DMS53 (cell line): ENCODE data around the gene TUSC2.

Source experiments
- DNase-seq: peaks from one replicate; lab custom pipeline; 2025; lab: John Stamatoyannopoulos, UW

The TUSC2 gene

DNA sequence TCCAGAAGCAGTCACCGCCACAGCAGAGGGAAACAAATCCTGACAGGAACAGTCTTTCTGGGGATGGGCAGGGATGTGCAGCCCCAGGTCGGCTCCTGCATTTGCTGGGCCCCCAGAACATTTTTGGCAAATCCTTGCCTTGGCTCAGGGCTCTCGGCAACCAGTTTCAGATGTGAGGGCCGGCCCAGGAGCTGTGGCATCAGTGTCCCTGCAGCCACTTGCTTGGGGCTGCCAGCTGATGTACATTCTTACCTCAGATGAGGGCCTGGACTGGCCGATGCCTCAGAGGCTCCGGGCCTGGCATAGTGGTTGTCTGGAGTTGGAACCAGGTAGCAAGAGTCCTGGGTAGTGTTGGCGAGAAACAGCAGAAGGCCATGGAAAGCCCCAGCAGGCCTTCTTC, 26.8 kb upstream of the TUSC2 start:
- no peak for DNase-seq

DNA sequence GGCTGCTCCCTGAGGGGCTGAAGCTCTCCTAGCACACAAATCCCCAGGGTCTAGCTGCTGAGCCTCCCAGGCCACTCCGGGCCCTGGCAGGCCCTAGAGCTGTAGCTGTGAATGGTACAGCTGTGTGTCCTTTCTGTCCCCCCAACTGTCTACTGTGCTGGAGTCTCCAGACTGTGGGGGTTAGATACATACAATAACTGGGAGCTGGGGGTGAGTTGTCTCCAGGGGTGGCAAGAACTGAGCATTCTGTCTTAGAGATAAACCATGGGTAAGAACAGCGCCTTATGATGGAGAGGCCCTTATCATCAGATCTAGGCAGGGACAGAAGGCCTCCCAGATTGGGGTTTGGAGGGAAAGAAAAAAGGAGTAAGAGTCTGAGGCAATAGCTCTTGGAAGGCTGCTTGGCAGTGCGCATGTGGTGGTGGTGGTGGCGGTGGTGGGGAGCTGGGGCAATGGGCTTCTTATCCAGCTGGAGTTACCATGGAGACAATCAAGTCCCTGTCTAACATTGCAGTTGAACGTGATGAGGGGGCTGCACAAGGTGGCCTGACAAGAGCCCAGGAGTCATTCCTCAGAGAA, 26.3 kb upstream of the TUSC2 start:
- DNase-seq, result no peak

DNA sequence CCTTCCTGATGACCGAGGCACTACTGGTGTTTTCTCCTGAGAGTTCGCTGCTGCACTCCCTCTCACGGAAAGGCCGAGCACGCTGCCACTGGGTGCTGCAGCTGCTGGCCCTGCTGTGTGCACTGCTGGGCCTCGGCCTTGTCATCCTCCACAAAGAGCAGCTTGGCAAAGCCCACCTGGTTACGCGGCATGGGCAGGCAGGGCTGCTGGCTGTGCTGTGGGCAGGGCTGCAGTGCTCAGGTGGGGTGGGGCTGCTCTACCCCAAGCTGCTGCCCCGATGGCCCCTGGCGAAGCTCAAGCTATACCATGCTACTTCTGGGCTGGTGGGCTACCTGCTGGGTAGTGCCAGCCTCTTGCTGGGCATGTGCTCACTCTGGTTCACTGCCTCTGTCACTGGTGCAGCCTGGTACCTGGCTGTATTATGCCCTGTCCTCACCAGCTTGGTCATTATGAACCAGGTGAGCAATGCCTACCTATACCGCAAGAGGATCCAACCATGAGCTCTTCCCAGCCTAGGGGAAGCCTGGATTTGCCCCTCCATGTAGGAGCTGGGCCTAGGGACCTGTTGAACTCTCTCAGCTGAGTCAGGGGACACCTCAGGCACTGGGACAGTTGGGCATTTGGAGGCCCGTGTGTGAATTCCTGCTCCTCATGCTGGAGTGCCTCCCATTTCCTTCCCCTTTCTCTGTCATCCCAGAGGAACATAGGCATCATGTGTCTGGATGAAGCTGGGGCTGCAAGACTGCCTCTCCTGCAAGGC, 25.4 kb upstream of the TUSC2 start:
- no peak for DNase-seq

DNA sequence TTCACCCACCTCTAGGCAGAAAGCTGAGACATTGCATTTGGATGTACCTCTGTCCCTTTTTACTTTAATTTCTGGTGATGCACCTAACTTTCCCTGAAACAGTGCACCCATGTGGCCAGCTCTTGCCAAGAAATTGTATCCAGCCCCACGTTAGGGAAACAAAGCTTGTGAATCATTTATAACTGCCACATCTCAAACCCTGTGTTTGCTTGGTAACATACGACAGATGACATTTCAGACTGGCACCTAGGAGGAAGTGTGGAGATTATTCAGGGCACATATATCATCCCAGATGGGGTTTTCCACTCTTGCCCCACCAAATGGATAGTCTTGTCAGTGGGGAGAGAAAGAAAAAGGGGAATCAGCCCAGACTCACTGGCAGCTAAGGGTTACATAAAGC, 24.8 kb upstream of the TUSC2 start:
- DNase-seq, result peak; percentile 42

DNA sequence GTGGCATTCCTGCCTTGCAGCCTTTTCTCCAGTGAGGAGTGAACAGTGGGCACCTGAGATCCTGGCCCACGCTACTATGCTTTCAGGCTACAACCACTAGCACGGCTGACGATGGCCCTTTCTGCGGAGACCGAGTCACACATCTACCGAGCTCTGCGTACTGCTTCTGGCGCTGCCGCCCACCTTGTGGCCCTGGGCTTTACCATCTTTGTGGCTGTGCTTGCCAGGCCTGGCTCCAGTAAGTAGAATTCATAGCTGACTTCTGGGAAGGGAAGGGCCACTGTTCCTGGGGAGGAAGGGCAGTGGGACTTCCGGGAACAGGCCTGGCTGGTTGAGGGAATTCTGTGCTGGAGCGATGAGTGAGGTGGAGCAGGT, 23.3 kb upstream of the TUSC2 start:
- no peak for DNase-seq

DNA sequence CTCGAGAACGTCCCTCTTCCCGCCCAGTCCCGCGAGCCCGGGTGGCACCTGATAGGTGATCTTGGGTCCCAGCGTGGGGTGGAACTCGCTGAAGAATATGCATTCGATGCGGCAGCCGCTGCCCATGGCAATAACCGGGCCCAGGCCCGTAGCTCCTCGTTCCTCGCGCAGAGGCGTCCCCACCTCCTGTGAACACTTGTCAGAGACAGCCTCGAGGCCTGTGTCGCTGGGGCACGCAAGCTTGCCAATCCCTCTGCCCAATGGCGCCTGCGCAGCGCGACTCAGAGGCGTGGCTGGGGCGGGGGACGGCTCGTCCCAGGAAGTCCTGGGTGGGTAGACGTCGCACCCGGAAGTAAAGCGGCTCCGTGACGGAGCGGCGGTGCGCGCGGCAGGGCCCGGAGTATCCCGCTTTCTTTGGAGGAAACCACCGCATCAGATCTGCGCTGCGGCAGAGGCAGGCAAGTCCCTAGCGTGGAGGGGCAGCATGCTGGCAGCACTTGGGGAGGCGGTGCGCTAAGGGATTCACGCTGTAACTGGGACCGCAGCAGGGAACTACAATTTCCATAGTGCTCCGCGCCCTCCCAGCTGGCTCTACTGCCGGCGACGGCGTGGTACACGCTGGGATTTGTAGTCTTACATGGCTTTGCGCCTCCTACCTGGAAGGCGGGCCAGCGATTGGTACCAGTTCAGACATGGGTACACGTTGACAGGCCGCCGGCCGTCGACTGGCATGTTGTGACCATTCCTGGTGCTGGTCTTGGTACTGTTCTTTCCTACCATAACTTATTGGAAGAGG, 22.7 kb upstream of the TUSC2 start, which contains the start of the genes CYB561D2 and NPRL2:
TSS of gene CYB561D2 (plus strand) at position 336 of the 796 bp plus-strand sequence. CDS start 572 bp downstream, outside the sequence.
TSS of gene NPRL2 (minus strand) at position 249 of the 796 bp plus-strand sequence. CDS start at position 126, 123 bp downstream.
- peak; percentile 88 for DNase-seq

DNA sequence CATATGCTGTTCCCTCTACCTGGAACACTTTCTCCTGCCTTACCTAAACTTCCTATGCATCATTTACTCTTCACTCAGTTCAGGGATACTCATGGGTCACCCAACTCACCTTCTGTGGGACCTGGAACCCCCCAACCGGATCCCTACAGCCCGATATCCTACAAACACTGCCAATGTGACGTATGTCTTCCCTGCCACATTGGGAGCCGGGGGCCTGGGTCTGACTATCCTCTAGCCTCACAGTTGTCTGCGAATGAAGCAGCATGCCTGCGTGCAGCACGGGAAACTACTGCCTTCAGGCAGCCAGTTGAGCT, 22.1 kb upstream of the TUSC2 start:
- DNase-seq, result no peak

DNA sequence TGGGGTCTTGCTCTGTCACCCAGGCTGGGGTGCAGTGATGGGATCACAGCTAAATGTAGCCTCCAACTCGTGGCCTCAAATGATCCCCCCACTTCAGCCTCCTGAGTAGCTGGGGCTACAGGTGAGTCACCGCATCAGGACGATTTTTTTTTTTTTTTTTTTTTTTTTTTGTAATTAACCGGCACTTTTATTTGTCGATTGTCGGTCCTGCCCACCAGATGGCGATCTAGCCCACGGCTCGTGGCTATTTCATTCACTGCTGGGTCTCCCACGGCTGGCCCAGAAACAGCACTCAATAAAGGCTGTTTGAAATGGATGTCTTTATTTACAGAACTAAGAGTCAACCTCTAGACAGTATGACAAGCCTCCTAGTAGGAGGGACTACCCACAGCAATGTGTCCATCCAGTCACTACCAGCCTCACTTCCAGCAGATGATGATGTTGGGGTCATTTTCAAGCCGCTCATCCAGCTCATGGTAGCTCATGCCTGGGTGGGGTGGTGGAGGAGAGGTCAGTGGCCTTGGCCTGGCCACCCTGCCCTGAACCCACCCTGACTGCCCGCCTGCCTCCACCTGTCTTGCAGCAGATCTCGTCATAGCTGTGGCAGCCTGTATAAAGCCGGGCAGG, 19.3 kb upstream of the TUSC2 start:
- peak; percentile 81 for DNase-seq

DNA sequence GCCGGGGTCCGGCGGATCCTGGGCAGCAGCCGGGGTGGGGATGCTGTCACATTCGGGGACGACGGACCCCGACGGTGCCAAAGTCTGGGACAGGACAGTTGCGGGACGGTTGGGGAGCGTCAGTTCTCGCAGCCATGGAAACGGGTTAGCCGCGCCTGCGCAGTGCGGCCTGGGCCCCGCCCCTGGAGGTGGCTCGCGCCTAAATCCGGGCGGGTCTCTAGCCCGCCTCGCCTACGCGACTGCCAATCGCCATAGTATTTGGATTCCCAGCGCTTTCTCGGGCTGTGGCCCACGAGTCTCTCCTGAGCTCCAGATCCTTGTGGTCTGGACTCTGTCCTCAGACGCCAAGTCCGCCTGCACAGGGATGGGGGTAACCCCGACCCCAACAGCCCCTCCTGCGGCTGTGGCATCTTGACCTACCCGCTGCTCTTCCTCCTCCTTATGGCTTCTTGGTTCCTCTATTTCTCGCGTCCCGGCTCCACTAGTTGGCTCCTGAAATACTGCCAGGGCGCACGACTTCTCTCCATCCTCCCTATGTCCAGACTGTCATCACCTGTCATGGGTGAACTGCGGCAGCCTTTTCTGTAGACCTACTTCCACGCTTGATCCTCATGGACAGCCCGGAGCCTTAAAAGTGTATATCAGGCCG, 17.7 kb upstream of the TUSC2 start, which contains the start of gene ZMYND10:
TSS of gene ZMYND10 (minus strand) at position 147 of the 649 bp plus-strand sequence. CDS start 153 bp downstream, outside the sequence.
- no peak for DNase-seq

DNA sequence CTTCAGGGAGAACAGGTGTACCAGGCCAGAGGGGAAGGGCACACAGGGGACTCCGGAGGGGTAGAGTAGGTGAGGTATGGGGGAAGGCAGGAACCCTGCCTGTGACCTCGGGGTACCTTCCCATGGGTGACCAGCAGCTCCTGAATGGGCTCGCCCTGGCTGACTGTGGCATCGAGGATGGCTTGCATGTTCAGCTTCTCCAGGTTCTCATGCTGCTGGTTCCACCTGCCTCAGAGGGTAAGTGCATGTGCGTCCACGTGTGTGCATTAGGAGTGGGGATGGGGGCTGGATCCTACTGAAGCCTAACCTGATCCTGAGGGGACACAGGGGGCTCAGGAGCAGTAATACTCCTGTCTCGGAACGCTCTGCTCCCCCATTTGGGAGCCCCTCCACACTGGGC, 17.0 kb upstream of the TUSC2 start:
- DNase-seq, result no peak

DNA sequence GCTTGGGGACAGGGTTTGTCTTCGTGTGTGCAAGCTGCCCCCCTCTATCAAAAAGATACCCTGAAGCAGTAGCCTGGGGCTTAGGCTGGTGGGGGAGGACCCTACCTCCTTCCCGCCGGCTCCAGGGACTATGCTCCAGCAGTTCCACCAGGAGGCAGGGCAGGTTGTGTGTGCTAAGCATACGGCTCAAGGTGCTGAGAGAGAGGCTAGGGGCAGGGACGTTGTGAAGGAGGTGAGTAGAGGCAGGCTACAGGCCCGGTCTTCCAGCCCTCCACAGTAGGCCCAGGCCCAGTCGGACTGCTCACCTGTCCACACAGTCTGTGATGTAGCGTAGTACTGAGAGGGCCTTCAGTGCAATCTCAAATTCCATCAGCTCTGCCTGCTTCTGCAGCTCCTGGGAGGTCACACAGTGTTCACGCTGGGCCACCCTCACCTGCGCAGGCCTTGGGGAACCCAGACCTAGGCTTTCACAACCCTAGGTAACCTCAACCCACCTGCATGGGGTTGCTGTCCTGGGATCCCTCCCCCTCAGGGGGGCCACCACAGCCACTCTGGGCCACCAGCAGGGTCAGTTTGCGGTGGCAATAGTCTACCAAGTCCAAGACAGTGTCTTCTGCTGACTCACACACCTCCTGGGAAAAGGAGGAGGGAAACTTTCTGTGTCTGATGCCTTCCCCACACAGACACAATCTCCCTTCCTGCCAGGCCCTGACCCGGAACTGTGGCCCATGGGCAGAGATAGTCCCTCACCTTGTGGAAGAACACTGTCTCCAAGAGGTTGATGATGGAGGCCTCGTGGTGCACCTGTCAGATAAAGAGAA, 15.0 kb upstream of the TUSC2 start:
- DNase-seq, result no peak

DNA sequence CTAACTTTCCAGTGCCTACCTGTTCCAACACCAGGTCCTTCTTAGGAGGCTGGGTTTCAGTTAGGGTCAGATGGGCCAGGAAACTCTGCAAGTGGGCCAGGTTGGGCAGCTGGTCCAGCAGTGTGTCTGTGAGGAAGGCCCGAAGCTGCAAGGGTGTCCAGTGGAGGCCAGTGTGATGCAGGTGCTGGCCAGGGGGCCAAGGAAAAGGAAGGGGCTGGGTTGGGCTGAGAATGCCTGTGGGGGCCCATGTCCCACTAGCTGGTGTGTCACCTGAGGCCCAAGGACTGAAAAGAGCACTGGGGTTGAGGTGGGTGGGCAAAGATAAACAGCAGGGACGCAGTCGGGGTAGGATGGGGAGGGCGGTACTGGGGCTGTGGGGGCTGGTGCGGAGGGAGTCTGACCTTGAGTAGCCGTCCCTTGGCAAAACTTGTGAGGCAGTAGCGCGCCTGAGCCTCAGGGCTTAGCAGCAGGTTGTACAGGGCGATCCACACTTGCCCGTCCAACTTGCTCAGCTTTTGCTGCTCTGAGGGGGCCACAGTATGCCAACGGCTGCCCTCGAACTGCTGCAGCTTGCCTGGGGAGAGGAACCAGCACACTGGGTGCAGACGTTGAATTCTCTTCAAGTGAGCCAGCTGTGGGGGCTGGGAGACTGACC, 14.1 kb upstream of the TUSC2 start:
- DNase-seq, result no peak

DNA sequence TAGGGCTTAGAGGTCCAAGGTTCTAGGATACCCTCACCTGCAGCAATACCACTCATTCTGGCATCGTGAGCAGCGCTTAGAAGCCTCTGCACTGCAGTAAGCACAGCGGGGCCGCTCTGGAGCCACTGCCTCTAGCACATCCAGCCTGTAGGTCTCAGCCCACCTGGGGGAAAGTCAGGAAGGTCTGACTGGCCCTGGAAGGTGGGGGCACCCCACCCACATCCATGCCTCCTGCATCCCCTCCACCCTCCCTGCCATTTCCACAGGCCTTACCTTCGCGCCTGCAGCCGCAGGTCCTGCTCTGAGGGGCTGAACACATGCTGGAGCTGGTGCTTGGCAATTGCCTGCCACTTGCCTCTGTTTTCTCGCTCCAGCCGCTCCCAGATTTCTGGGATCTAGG, 13.5 kb upstream of the TUSC2 start:
- DNase-seq, result no peak

DNA sequence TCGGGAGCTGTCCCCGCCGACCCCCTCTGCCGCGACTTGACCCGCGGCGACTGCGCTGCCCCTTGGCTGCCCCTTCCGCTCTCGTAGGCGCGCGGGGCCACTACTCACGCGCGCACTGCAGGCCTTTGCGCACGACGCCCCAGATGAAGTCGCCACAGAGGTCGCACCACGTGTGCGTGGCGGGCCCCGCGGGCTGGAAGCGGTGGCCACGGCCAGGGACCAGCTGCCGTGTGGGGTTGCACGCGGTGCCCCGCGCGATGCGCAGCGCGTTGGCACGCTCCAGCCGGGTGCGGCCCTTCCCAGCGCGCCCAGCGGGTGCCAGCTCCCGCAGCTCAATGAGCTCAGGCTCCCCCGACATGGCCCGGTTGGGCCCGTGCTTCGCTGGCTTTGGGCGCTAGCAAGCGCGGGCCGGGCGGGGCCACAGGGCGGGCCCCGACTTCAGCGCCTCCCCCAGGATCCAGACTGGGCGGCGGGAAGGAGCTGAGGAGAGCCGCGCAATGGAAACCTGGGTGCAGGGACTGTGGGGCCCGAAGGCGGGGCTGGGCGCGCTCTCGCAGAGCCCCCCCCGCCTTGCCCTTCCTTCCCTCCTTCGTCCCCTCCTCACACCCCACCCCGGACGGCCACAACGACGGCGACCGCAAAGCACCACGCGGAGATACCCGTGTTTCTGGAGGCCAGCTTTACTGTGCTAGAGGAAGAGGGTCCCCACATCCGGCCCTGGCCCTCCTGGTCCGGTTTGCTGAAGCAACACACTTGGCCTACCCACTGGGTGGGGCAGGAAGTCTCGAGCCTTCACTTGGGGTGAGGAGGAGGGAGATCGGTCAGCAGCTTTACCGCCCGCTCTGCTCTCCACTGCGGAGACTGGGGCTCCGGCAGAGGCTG, 12.7 kb upstream of the TUSC2 start, which contains the start of gene RASSF1:
TSS of gene RASSF1 (minus strand) at position 389 of the 882 bp plus-strand sequence. CDS start at position 358, 31 bp downstream.
- no peak for DNase-seq

DNA sequence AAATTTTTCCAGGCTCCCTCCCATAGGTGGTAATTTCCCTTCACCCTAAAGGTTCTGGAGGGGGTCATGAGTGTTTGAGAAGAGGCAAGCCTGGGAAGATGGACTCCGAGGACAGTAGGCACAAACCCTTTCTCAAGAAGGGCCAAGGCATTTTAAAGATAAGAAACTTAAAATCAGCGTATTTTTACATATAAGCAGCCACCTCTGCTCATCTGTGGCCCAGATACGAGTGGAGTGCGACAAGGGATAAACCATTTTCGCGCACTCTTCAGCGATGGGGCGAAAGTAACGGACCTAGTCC, 12.1 kb upstream of the TUSC2 start:
- DNase-seq, result no peak

DNA sequence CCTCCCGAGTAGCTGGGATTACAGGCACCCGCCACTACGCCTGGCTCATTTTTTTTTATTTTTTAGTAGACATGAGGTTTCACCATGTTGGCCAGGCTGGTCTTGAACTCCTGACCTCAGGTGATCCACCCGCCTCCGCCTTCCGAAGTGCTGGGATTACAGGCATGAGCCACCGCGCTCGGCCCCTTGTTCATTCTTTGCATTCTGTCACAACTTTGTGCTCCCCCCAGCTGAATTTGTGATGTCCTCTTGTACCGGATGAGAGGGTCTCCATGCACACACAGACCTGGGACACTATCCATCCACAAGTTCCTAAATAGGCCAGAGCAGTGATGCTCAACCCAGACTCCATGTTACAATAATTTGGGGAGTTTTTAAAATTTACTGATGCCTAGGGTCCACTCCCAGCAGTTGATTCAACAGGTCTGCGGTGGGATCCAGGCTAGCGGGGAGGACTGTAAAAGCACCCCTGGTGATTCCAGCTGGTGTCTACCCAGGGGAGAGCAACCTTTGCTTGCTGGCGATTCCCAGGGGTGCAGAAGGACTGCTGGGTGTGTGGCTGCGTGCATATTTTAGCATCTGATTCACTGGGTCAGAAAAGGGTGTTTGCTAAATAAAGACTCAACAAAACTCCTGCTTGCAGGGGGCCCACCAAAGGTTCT, 11.6 kb upstream of the TUSC2 start:
- DNase-seq, result no peak

DNA sequence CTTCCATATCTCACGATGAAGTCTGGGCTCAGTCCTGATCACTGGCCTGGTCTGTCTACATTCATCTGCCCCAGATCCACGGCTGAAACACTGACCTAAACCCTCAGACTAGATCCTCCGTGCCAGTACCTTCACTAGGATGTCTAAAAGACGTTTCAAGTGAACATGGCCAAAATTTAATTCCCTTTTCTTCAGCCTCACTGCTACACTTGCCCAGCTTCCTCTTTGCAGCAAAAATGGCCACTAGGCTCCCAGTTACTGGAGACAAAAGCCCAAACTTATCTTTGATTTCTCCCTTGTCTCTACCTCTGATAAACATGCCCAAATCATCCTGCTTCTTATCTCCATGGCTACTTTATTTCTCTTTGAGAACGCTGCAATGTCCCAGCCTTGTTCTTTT, 10.9 kb upstream of the TUSC2 start:
- DNase-seq, result no peak

DNA sequence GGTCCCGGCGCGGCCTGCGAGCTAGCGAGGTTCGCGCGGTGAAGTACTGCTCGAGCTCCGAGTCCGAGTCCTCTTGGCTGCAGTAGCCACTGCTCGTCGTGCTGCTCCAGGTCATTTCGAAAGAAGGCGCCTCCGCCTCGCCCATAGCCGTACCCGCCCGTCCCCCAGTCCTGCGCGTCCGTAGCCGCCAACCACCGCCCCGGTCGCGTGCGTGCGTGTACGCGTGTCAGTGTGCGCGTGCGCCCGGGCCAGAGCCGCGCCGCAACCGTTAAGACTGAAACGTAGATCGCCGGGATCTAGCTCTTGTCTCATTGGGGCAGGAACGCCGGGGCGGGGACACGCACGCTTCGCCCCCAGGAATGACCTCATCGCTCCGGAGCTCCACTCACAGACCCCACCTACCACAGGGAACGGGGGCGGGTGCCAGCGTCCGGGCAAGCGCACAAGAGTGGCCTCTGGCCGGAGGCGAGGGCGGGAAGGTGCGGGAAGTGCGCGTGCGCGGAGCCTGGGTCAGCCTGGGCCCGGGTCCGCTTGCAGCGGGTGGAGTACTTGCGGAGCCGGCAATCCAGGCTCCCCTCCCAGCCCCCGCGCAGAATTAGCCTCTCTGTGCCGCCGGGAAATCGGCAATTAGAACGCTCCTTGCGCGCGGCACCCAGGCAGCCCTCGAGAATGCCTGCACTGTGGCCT, 9.3 kb upstream of the TUSC2 start:
- DNase-seq, result peak; percentile 95
